Measurements from ENCODE around the gene TRAK1. TPM values are rescaled to one million over a fixed set of nuclear protein-coding genes. Genes with fewer than 3 reads are reported as not detected.
A peak's percentile ranks its signal among the peaks of the same experiment; 100 is the strongest.

The TRAK1 gene
- total and polyA plus RNA-seq, 10 donors, result 15.4 to 60.0 (median 47.8) TPM

GRCh38 chr3:42205800-42206514, 114.8 kb downstream of the TRAK1 start:
- Histone ChIP-seq H3K4me1 (no peaks in the 10 kb centered on the region), H3K4me3 (no peak overlapping the region), H3K9me3 (no peaks in the 10 kb centered on the region), H3K27ac (no peak overlapping the region), H3K36me3 (peaks cover 0 to 100% (median 67%) of the 10 kb centered on the region in 6 donors), H3K27me3 (replicated peaks in 1 of 7) (no peaks in the 10 kb centered on the region)
- no peak for DNase-seq
- TF ChIP-seq POLR2A (IDR thresholded peaks at IDR 0.05) (no peak), CTCF (IDR thresholded peaks at IDR 0.05 in 8 of 11, conservative IDR thresholded peaks at IDR 0.05 in 3 of 11) (no peak), POLR2AphosphoS5 (IDR thresholded peaks at IDR 0.05) (no peak)
- intact Hi-C loops (cut with DNase I; ENCODE audit: low total_unique reads), result no loop called here
- 91 to 99% (median 97%) methylated on average over 4 of the region's 4 CpGs for WGBS, 5 donors

GRCh38 chr3:42209917-42210316, 118.8 kb downstream of the TRAK1 start:
- Histone ChIP-seq H3K27ac (no peak overlapping the region), H3K27me3 (replicated peaks in 1 of 7) (no peaks in the 10 kb centered on the region), H3K9me3 (no peaks in the 10 kb centered on the region), H3K36me3 (peaks cover 0 to 92% (median 48%) of the 10 kb centered on the region in 6 donors), H3K4me3 (no peak overlapping the region), H3K4me1 (peaks cover 5 to 30% (median 17%) of the 10 kb centered on the region in 6 donors)
- no peak for TF ChIP-seq POLR2AphosphoS5 (IDR thresholded peaks at IDR 0.05)
- no peak for TF ChIP-seq POLR2A (IDR thresholded peaks at IDR 0.05)
- no peak for TF ChIP-seq CTCF (IDR thresholded peaks at IDR 0.05 in 8 of 11, conservative IDR thresholded peaks at IDR 0.05 in 3 of 11)
- intact Hi-C loops (cut with DNase I; ENCODE audit: low total_unique reads), result no loop called here
- DNase-seq, result no peak
- WGBS, 5 donors, result 83 to 89% (median 87%) methylated on average over 12 of the region's 12 CpGs

GRCh38 chr3:42210726-42211125, 119.6 kb downstream of the TRAK1 start:
- no peak for TF ChIP-seq POLR2A (IDR thresholded peaks at IDR 0.05)
- TF ChIP-seq POLR2AphosphoS5 (IDR thresholded peaks at IDR 0.05), result no peak
- no peak for TF ChIP-seq CTCF (IDR thresholded peaks at IDR 0.05 in 8 of 11, conservative IDR thresholded peaks at IDR 0.05 in 3 of 11)
- H3K4me3 ChIP-seq, result no peak overlapping the region
- intact Hi-C loops (cut with DNase I; ENCODE audit: low total_unique reads), result no loop called here
- peaks cover 0 to 90% (median 45%) of the 10 kb centered on the region in 6 donors for H3K36me3 ChIP-seq
- no peaks in the 10 kb centered on the region for H3K9me3 ChIP-seq
- peaks cover 8 to 38% (median 21%) of the 10 kb centered on the region in 6 donors for H3K4me1 ChIP-seq
- no peaks in the 10 kb centered on the region for H3K27me3 ChIP-seq (replicated peaks in 1 of 7)
- no peak for DNase-seq
- no peak overlapping the region for H3K27ac ChIP-seq
- WGBS, 5 donors, result 50 to 95% (median 67%) methylated on average over 2 of the region's 2 CpGs

- peaks cover 0 to 82% (median 34%) of the 10 kb centered on the region in 6 donors for H3K36me3 ChIP-seq
- no peak overlapping the region for H3K4me3 ChIP-seq
- peak in 2 of 3 donors; percentile 21 to 57 for TF ChIP-seq POLR2AphosphoS5 (IDR thresholded peaks at IDR 0.05)
- TF ChIP-seq CTCF (IDR thresholded peaks at IDR 0.05 in 8 of 11, conservative IDR thresholded peaks at IDR 0.05 in 3 of 11), result no peak
- H3K9me3 ChIP-seq, result no peaks in the 10 kb centered on the region
- WGBS, 5 donors, result 46 to 64% (median 57%) methylated on average over 6 of the region's 6 CpGs
- no peaks in the 10 kb centered on the region for H3K27me3 ChIP-seq (replicated peaks in 1 of 7)
- H3K4me1 ChIP-seq, result peaks cover 8 to 61% (median 37%) of the 10 kb centered on the region in 6 donors
- peak overlapping the region in 4 of 8 donors; percentile 27 to 65 (median 56) for H3K27ac ChIP-seq
- intact Hi-C loops (cut with DNase I; ENCODE audit: low total_unique reads), result no loop called here
- peak; percentile 87 for DNase-seq
These were observed 122.3 kb downstream of the TRAK1 start for GRCh38 chr3:42213417-42213816.
